Iris pigment epithelial cell (primary cell): ENCODE measurements around the gene PPP1R3F.
"Not testable (repeated sequence)": the region's sequence is repeated elsewhere in the genome, so short reads cannot be mapped to it uniquely, and the experiment has no call there.

Source experiments
- DNase-seq: peaks from one replicate; pipeline ENCODE4 v3.0.0-alpha.2; 2011; ENCODE audit warnings: low read depth

Gene PPP1R3F

GRCh38 chrX:49316085-49316484, 46.5 kb downstream of the PPP1R3F start:
- no peak for DNase-seq

- not testable (repeated sequence) for DNase-seq
These were observed 52.1 kb downstream of the PPP1R3F start, which contains the start of gene GAGE12J for GRCh38 chrX:49321737-49322136. Gene GAGE12J, plus strand, starts transcription at chrX:49322037. Its CDS starts 1,157 bp downstream, at chrX:49323194.

- DNase-seq: not testable (repeated sequence)
These were observed 52.7 kb downstream of the PPP1R3F start for GRCh38 chrX:49322266-49322665.

- DNase-seq: not testable (repeated sequence)
These were observed 54.1 kb downstream of the PPP1R3F start for GRCh38 chrX:49323735-49324134.

GRCh38 chrX:49330421-49330820, 60.8 kb downstream of the PPP1R3F start:
- DNase-seq: not testable (repeated sequence)

- not testable (repeated sequence) for DNase-seq
These were observed 61.7 kb downstream of the PPP1R3F start, which contains the start of gene GAGE13 for GRCh38 chrX:49331282-49331681. Gene GAGE13, plus strand, starts transcription at chrX:49331582. Its CDS starts 1,156 bp downstream, at chrX:49332738.

GRCh38 chrX:49331841-49332240, 62.2 kb downstream of the PPP1R3F start:
- DNase-seq: not testable (repeated sequence)
